GM08714 (cell line): ENCODE measurements around the gene KLK2.
"Not testable (repeated sequence)": the region's sequence is repeated elsewhere in the genome, so short reads cannot be mapped to it uniquely, and the experiment has no call there.

Experiments
- H3K4me3 ChIP-seq: fragments of 200-500 bp; sonication (Bioruptor generic); 2 replicates; pipeline ENCODE4 v1.5.1; 2014; ENCODE audit warnings: mild to moderate bottlenecking, low read length, inconsistent platforms
- ZNF274 ChIP-seq: IDR thresholded peaks from 2 replicates; pipeline ENCODE4 v1.6.1; 2012; ENCODE audit warnings: mild to moderate bottlenecking, low read depth, low read length

The KLK2 gene

DNA sequence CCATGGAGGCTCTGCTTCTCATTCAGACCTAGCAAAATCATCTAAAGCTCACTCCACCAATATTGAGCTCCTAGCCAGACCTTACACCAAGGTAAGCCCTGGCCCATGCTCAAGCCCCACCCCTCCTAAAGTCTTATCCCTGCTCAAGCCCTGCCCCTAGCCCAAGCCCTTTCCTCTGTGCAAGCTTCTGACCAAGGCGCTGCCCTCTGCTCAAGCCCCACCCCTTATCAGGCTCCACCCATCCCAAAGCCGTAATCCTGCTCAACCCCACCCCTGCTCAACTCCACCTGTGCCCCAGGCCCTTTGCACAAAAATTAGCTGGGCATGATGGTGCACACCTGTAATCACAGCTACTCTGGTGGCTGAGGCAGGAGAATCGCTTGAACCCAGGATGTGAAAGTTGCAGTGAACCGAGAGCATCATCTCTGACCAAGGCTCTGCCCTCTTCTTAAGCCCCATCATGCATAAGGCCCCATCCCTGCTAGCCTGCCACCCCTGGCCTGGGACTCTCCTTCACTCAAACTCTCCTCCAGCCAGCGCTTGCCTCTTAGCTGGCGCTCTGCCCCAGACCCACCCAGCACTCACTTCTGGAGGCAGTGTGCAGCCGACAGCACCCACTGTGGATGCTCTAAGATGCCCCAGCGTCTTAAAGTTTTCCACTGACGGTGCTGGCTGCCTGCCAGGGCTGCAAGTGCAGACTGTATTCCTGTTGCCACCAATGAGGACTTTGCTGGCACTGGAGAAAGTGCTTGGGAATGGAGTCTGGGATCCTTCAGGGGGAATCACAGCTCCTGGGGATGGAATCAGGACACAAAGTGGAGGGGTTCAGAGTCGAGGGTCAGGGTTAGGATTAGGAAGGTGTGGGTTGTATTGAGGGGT, 21.5 kb downstream of the KLK2 start:
- no peak overlapping the region for H3K4me3 ChIP-seq
- no peak for TF ChIP-seq ZNF274

- not testable (repeated sequence) for H3K4me3 ChIP-seq
Measured at GRCh38 chr19:50896089-50896590, 22.9 kb downstream of the KLK2 start.

GRCh38 chr19:50896591-50897190, 23.5 kb downstream of the KLK2 start:
- TF ChIP-seq ZNF274: no peak
- H3K4me3 ChIP-seq: peak overlapping the region; percentile 30; the same call in 1 of the 2 replicates

DNA sequence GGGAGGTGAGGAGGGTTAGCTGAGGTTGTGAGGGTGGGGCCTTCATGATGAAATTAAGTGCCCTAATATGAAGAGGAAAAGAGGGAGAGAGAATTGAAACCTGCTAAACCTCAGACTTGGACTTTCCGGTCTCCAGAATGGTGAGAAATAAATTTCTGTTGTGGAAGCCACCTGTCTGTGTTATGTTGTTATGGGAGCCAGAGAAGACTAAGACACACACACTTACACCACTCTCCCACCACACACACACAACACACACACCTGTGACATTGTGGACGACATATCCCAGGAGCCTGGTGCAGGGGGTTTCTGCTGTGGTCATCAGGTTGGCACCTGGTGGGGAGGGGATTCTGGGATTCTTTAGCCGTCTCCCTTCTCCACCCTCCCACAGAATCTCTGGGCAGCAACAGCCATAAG, 24.0 kb downstream of the KLK2 start:
- H3K4me3 ChIP-seq: peak overlapping the region; percentile 30; the same call in 1 of the 2 replicates
- TF ChIP-seq ZNF274: no peak

DNA sequence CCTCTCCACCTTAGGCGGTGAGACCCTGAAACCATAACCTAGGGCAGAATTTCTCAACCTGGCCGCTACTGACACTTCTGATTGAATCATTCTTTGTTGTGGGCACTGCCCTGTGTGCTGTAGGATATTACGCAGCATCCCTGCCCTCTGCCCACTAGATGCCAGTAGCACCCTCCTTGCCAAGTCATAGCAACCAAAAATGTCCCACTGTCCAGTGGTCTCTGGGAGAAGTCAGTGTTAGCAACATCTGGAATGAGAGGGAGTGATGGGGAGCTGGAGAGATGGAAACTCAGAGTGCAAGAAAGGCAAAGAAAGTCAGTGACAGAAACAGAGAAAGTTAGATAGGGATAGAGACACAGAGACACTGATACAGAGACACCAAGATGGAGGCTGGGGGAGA, 24.4 kb downstream of the KLK2 start:
- no peak for TF ChIP-seq ZNF274
- no peak overlapping the region; the same call in 1 of the 2 replicates for H3K4me3 ChIP-seq

GRCh38 chr19:50898018-50898417, 24.8 kb downstream of the KLK2 start:
- TF ChIP-seq ZNF274: no peak

GRCh38 chr19:50899569-50899968, 26.3 kb downstream of the KLK2 start:
- no peak for TF ChIP-seq ZNF274
- no peak overlapping the region for H3K4me3 ChIP-seq

More at GRCh38 chr19:50898018-50898417, 24.8 kb downstream of the KLK2 start:
- H3K4me3 ChIP-seq: no peak overlapping the region

DNA sequence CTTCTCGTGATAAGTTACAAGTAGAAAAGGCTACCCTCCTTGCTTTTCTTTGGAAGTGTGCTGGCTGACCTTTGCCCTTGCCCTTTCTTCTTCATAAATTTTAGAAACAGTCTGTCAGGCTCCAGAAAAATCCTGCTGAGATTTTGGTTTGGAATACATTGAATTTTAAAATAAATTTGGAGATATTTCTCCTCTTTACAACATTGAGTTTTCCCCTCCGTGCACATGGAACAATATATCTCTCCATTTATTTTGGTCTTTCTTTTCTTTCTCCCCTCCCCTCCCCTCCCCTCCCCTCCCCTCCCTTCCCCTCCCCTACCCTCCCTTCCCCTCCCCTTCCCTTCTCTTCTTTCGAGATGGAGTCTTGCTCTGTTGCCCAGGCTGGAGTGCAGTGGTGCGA, 29.4 kb downstream of the KLK2 start:
- H3K4me3 ChIP-seq: no peak overlapping the region
- no peak for TF ChIP-seq ZNF274

- no peak overlapping the region for H3K4me3 ChIP-seq
- no peak for TF ChIP-seq ZNF274
Measured at GRCh38 chr19:50906217-50906616, 33.0 kb downstream of the KLK2 start.

DNA sequence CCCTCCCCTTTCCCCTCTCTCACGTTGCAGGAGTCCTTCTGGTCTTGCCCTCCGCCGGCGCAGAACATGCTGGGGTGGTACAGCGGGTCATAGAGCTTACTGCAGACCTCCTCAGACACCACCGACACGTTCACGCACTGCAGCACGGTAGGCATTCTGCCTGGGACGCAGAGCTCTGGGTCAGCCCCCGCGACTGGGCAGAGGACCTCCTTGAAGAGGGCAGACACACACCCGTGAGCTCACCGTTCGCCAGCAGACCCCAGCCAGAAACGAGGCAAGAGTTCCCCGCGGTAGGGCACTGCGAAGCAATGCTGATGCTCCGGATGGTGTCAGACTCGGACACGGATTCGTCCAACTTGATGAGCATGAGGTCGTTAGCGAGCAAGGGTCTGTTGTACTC, 35.1 kb downstream of the KLK2 start:
- no peak for TF ChIP-seq ZNF274
- no peak overlapping the region for H3K4me3 ChIP-seq

- H3K4me3 ChIP-seq: peak overlapping the region; percentile 17; the same call in 1 of the 2 replicates
- no peak for TF ChIP-seq ZNF274
Measured at GRCh38 chr19:50909240-50910070, 36.2 kb downstream of the KLK2 start.

GRCh38 chr19:50910722-50911121, 37.5 kb downstream of the KLK2 start:
- no peak overlapping the region for H3K4me3 ChIP-seq
- no peak for TF ChIP-seq ZNF274

DNA sequence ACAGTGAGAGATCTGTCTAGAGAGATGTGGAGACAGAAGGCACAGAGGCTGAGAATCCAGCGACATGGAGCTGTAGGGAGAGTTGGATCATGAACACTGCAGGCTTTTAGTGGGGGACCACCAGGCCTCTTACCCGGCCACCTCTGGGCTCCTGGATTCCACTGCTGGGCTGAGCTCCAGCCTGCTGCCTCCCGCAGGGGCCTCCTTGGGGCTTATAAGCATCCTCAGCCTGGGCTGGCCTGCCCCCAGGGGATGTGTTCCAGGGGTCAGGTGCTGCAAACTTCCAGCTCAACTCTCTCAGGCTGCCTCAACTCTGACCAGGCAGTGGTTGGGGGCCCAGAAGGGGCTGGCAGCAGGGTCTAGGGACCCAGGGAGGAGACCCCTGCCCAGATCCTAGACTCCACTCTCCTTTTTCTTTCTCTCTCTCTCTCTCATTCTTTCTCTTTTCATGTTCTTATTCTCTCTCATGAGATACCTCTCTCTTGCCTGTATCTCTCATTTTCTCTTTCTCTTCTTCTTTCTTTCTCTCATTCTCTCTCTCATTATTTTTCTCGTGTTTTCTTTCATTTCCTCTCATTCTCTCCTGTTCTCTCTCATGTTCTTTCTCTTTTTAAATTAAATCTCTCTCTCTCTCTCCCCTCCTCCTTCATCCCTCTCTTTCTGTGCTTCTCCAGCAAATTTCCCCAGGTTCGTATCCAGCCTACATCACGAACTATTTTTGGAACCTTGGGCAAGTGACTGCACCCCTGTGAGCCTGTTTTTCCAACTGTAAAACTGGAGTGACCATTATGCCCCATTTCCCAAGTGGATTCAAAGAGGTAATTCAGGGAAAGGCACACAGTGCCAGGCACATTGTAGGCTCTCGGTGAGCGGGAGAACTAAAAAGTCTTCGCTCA, 38.2 kb downstream of the KLK2 start, which contains the start of gene KLK4:
TSS of gene KLK4 (minus strand) at position 190 of the 896 bp plus-strand sequence. CDS start 657 bp downstream, outside the sequence.
- no peak within 1 kb of the TSS for H3K4me3 ChIP-seq
- no peak for TF ChIP-seq ZNF274

- no peak for TF ChIP-seq ZNF274
- H3K4me3 ChIP-seq: no peak overlapping the region
Measured at GRCh38 chr19:50912102-50912599, 38.9 kb downstream of the KLK2 start.
